Hepatocyte (in vitro differentiated cells): Measurements from ENCODE around the gene ARSA. TPM values are rescaled to one million over a fixed set of nuclear protein-coding genes. Genes with fewer than 3 reads are reported as not detected.
A peak's percentile ranks its signal among the peaks of the same experiment; 100 is the strongest.

Source experiments
- DNase-seq: peaks from one replicate; pipeline ENCODE4 v3.0.0-alpha.2; 2016; ENCODE audit warnings: low spot score
- H2AFZ ChIP-seq: fragments of 200-600 bp; sonication (generic); 2 replicates; pipeline ENCODE4 v1.6.0; 2016; ENCODE audit warnings: antibody characterized with exemption, mild to moderate bottlenecking
- H3K27ac ChIP-seq: fragments of 200-600 bp; sonication (generic); 2 replicates; pipeline ENCODE4 v1.5.1; 2016; ENCODE audit warnings: mild to moderate bottlenecking
- H3K27me3 ChIP-seq: fragments of 200-600 bp; sonication (generic); 2 replicates; pipeline ENCODE4 v1.6.1; 2016
- H3K36me3 ChIP-seq: fragments of 200-600 bp; sonication (generic); replicated peaks from 2 replicates; pipeline ENCODE4 v1.5.1; 2016; ENCODE audit warnings: low read depth; ENCODE audit not compliant: insufficient read depth
- H3K4me1 ChIP-seq: fragments of 200-600 bp; sonication (generic); 2 replicates; pipeline ENCODE4 v1.5.1; 2016; ENCODE audit warnings: mild to moderate bottlenecking, moderate library complexity; ENCODE audit not compliant: insufficient read depth
- H3K4me2 ChIP-seq: fragments of 200-600 bp; sonication (generic); 2 replicates; pipeline ENCODE4 v1.6.0; 2016
- H3K4me3 ChIP-seq: fragments of 200-600 bp; sonication (generic); 2 replicates; pipeline ENCODE4 v1.5.1; 2016; ENCODE audit warnings: mild to moderate bottlenecking
- H3K79me2 ChIP-seq: fragments of 200-600 bp; sonication (generic); 2 replicates; pipeline ENCODE4 v1.6.0; 2017; ENCODE audit warnings: mild to moderate bottlenecking
- H3K9me2 ChIP-seq: fragments of 200-600 bp; sonication (generic); replicated peaks from 2 replicates; pipeline ENCODE4 v1.6.0; 2017; ENCODE audit warnings: mild to moderate bottlenecking; ENCODE audit not compliant: insufficient read depth
- H3K9me3 ChIP-seq: fragments of 200-600 bp; sonication (generic); 2 replicates; pipeline ENCODE4 v1.5.1; 2016; ENCODE audit warnings: low read depth, mild to moderate bottlenecking
- H4K20me1 ChIP-seq: fragments of 200-600 bp; sonication (generic); 2 replicates; pipeline ENCODE4 v1.6.0; 2016; ENCODE audit warnings: mild to moderate bottlenecking; ENCODE audit not compliant: insufficient read depth, poor library complexity, severe bottlenecking
- CTCF ChIP-seq: fragments of 200-600 bp; sonication (generic); IDR thresholded peaks from 2 replicates; pipeline ENCODE4 v1.5.1; 2016; ENCODE audit warnings: antibody characterized with exemption, mild to moderate bottlenecking; ENCODE audit not compliant: poor library complexity
- EZH2 ChIP-seq: fragments of 200-600 bp; sonication (generic); IDR thresholded peaks from 2 replicates; pipeline ENCODE4 v1.6.1; 2016; ENCODE audit warnings: antibody characterized with exemption, mild to moderate bottlenecking, borderline replicate concordance
- EZH2phosphoT487 ChIP-seq: fragments of 200-600 bp; sonication (generic); IDR thresholded peaks from one replicate; pipeline ENCODE4 v1.6.1; 2018; ENCODE audit warnings: antibody characterized with exemption, mild to moderate bottlenecking, low read depth, moderate library complexity; ENCODE audit not compliant: unreplicated experiment, severe bottlenecking
- WGBS: methylation state at CpG from one replicate; pipeline ENCODE4 v1.1.6; 2016; ENCODE audit warnings: low lambda C conversion rate; ENCODE audit errors: missing lambda C conversion rate; 5-methylcytosine and 5-hydroxymethylcytosine counted together
- polyA plus RNA-seq: library from polyadenylated mRNA; unstranded; fragments of >200 nt; fragmentation: Nextera tagmentation; extraction: Ambion mirVana; gene quantifications from 2 replicates; pipeline ENCODE4 v1.2.1, GENCODE V29; 2016
- total RNA-seq: library from RNA; depleted of rRNA; stranded (reverse); fragments of >200 nt; gene quantifications from 2 replicates; pipeline ENCODE4 v1.2.3, GENCODE V29; 2014

ARSA gene
- total and polyA plus RNA-seq, 2 experiments from 2014 or later, result 20.6 to 31.3 TPM

GRCh38 chr22:50673231-50674129 is 45.5 kb upstream of the ARSA start:
- Histone ChIP-seq H3K36me3 (no peaks in the 10 kb centered on the region), H3K4me1 (no peaks in the 10 kb centered on the region), H3K4me3 (peak overlapping the region; percentile 29), H3K4me2 (peak overlapping the region; percentile 92), H3K9me2 (no peaks in the 10 kb centered on the region), H3K27me3 (peaks cover 12% of the 10 kb centered on the region), H3K27ac (no peak overlapping the region), H3K79me2 (no peaks in the 10 kb centered on the region), H3K9me3 (no peaks in the 10 kb centered on the region), H4K20me1 (no peaks in the 10 kb centered on the region), H2AFZ (peak overlapping the region; percentile 56)
- peak; percentile 16 for DNase-seq
- WGBS, result 9% methylated on average over 27 of the region's 69 CpGs
- TF ChIP-seq EZH2phosphoT487, result no peak
- TF ChIP-seq EZH2, result peak; percentile 68

- no peaks in the 10 kb centered on the region for H3K9me3 ChIP-seq
- H3K27me3 ChIP-seq, result peaks cover 14% of the 10 kb centered on the region
- TF ChIP-seq EZH2 (no peak), EZH2phosphoT487 (no peak), CTCF (no peak)
- no peaks in the 10 kb centered on the region for H3K4me1 ChIP-seq
- DNase-seq, result peak; percentile 3
- H3K36me3 ChIP-seq, result no peaks in the 10 kb centered on the region
- no peaks in the 10 kb centered on the region for H3K9me2 ChIP-seq
- H3K79me2 ChIP-seq, result no peaks in the 10 kb centered on the region
- peak within 1 kb of the TSS; percentile 92 for H3K4me2 ChIP-seq
- no peak within 1 kb of the TSS for H3K27ac ChIP-seq
- no peaks in the 10 kb centered on the region for H4K20me1 ChIP-seq
- WGBS, result 70% methylated on average over 15 of the region's 23 CpGs
- peak within 1 kb of the TSS; percentile 29 for H3K4me3 ChIP-seq
- H2AFZ ChIP-seq, result peak within 1 kb of the TSS; percentile 56
Observed at GRCh38 chr22:50672471-50673230, 44.7 kb upstream of the ARSA start, which contains the start of gene SHANK3. Gene SHANK3, plus strand, starts transcription at chr22:50672823.

- H3K4me2 ChIP-seq, result no peak overlapping the region
- peak; percentile 4 for DNase-seq
- no peaks in the 10 kb centered on the region for H3K36me3 ChIP-seq
- no peaks in the 10 kb centered on the region for H4K20me1 ChIP-seq
- H2AFZ ChIP-seq, result no peak overlapping the region
- H3K9me2 ChIP-seq, result no peaks in the 10 kb centered on the region
- no peak overlapping the region for H3K4me3 ChIP-seq
- TF ChIP-seq CTCF (no peak), EZH2phosphoT487 (no peak), EZH2 (no peak)
- no peaks in the 10 kb centered on the region for H3K9me3 ChIP-seq
- H3K4me1 ChIP-seq, result no peaks in the 10 kb centered on the region
- WGBS, result 95% methylated on average over 7 of the region's 8 CpGs
- no peak overlapping the region for H3K27ac ChIP-seq
- H3K27me3 ChIP-seq, result peaks cover 14% of the 10 kb centered on the region
- no peaks in the 10 kb centered on the region for H3K79me2 ChIP-seq
Observed at GRCh38 chr22:50672041-50672440, 44.1 kb upstream of the ARSA start.

- DNase-seq, result peak; percentile 3
- Histone ChIP-seq H4K20me1 (no peaks in the 10 kb centered on the region), H3K9me2 (no peaks in the 10 kb centered on the region), H3K79me2 (no peaks in the 10 kb centered on the region), H3K27ac (no peak overlapping the region), H3K27me3 (peaks cover 14% of the 10 kb centered on the region), H3K36me3 (no peaks in the 10 kb centered on the region), H3K4me2 (no peak overlapping the region), H2AFZ (no peak overlapping the region), H3K4me1 (no peaks in the 10 kb centered on the region), H3K4me3 (no peak overlapping the region), H3K9me3 (no peaks in the 10 kb centered on the region)
- WGBS, result 93% methylated on average over 11 of the region's 11 CpGs
- TF ChIP-seq CTCF (no peak), EZH2 (no peak), EZH2phosphoT487 (no peak)
Observed at GRCh38 chr22:50671641-50672040, 43.7 kb upstream of the ARSA start.
